OCI-LY3 (cell line): ENCODE results near the gene KCMF1.

Experiments used
- H2AFZ ChIP-seq: fragments of 200-600, 300-600 bp; shearing (Covaris generic); 2 replicates; pipeline ENCODE4 v1.6.0; 2014; ENCODE audit warnings: antibody characterized with exemption, low read depth, low read length
- H3K27ac ChIP-seq: fragments of 200-600, 300-600 bp; sonication (generic); 2 replicates; pipeline ENCODE4 v1.5.1; 2014; ENCODE audit warnings: mild to moderate bottlenecking, low read length, moderate library complexity, mixed read lengths
- H3K27me3 ChIP-seq: fragments of 200-600, 300-600 bp; sonication (generic); 2 replicates; pipeline ENCODE4 v1.6.1; 2014; ENCODE audit warnings: low read depth, low read length, mixed read lengths
- H3K36me3 ChIP-seq: fragments of 200-600, 300-600 bp; sonication (generic); replicated peaks from 2 replicates; pipeline ENCODE3; 2014; ENCODE audit warnings: low read depth, low read length, mixed read lengths
- H3K4me1 ChIP-seq: fragments of 300-600, 200-600 bp; sonication (generic); 2 replicates; pipeline ENCODE4 v1.6.1; 2014; ENCODE audit warnings: low read length, mixed read lengths
- H3K4me2 ChIP-seq: fragments of 200-600, 300-600 bp; sonication (generic); 2 replicates; pipeline ENCODE4 v1.6.1; 2014; ENCODE audit warnings: low read length, mixed read lengths
- H3K4me3 ChIP-seq: fragments of 300-600, 200-600 bp; sonication (generic); 2 replicates; pipeline ENCODE4 v1.5.1; 2014; ENCODE audit warnings: antibody characterized with exemption, mild to moderate bottlenecking, low read length, moderate library complexity
- H3K79me2 ChIP-seq: fragments of 300-600, 200-600 bp; shearing (Covaris generic); 2 replicates; pipeline ENCODE4 v1.6.1; 2014; ENCODE audit warnings: mild to moderate bottlenecking, low read length, mixed read lengths
- H3K9ac ChIP-seq: fragments of 300-600, 200-600 bp; shearing (Covaris generic); 2 replicates; pipeline ENCODE4 v1.6.0; 2014; ENCODE audit warnings: mild to moderate bottlenecking, low read length, moderate library complexity
- H3K9me3 ChIP-seq: fragments of 200-600, 300-600 bp; shearing (Covaris generic); 2 replicates; pipeline ENCODE4 v1.6.1; 2014; ENCODE audit warnings: low read length, mixed read lengths; ENCODE audit not compliant: insufficient read depth
- H4K20me1 ChIP-seq: fragments of 200-600, 300-600 bp; sonication (generic); 2 replicates; pipeline ENCODE4 v1.6.1; 2016; ENCODE audit warnings: low read length, mixed read lengths; ENCODE audit not compliant: insufficient read depth
- EZH2phosphoT487 ChIP-seq: fragments of 200-600 bp; shearing (Covaris generic); IDR thresholded peaks from 2 replicates; pipeline ENCODE4 v1.6.1; 2018; ENCODE audit warnings: antibody characterized with exemption, mixed run types, low read depth
- TF ChIP-seq, protein P1 (sequence below): fragments of 200-600, 300-600 bp; sonication (generic); IDR thresholded peaks from 2 replicates; pipeline ENCODE4 v1.5.1; 2014; ENCODE audit warnings: antibody characterized with exemption, low read length, low read depth

The KCMF1 gene

DNA sequence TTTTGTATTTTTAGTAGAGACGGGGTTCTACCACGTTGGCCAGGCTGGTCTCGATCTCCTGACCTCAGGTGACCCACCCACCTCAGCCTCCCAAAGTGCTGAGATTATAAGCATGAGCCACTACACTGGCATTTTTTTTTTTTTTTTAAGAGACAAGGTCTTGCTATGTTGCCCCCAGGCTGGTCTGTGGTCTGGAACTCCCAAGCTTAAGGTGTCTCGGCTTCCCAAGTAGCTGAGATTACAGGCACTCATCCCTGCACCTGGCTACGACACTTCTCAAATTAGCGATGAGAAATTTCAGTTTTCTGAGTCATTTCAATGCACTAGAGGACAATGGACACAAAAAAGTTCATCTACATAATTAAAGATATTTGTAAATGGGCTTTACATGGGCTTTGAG, 125.7 kb downstream of the KCMF1 start:
- Histone ChIP-seq H2AFZ (no peak overlapping the region), H3K4me2 (no peak overlapping the region), H4K20me1 (no peaks in the 10 kb centered on the region), H3K79me2 (no peaks in the 10 kb centered on the region), H3K4me3 (no peak overlapping the region), H3K27ac (no peak overlapping the region), H3K27me3 (no peaks in the 10 kb centered on the region), H3K9ac (no peak overlapping the region), H3K9me3 (no peaks in the 10 kb centered on the region), H3K36me3 (no peaks in the 10 kb centered on the region), H3K4me1 (peaks cover 12% of the 10 kb centered on the region)
- TF ChIP-seq, protein P1, sequence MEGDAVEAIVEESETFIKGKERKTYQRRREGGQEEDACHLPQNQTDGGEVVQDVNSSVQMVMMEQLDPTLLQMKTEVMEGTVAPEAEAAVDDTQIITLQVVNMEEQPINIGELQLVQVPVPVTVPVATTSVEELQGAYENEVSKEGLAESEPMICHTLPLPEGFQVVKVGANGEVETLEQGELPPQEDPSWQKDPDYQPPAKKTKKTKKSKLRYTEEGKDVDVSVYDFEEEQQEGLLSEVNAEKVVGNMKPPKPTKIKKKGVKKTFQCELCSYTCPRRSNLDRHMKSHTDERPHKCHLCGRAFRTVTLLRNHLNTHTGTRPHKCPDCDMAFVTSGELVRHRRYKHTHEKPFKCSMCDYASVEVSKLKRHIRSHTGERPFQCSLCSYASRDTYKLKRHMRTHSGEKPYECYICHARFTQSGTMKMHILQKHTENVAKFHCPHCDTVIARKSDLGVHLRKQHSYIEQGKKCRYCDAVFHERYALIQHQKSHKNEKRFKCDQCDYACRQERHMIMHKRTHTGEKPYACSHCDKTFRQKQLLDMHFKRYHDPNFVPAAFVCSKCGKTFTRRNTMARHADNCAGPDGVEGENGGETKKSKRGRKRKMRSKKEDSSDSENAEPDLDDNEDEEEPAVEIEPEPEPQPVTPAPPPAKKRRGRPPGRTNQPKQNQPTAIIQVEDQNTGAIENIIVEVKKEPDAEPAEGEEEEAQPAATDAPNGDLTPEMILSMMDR: no peak
- TF ChIP-seq EZH2phosphoT487: no peak

DNA sequence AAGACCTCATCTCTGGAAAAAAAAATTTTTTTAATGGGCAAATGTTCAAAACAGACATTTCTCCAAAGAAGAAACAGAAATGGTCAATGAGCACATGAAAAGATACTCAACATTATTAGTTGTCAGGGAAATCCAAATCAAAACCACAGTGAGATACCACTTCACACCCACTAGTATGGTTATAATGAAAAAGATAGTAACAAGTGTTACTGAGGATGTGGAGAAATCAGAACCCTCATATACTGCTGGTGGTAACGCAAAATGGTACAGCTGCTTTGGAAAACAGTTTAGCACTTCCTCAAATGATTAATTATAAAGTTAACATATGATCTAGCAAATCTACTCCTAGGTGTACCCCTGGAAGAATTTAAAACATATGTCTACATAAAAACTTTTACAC, 133.3 kb downstream of the KCMF1 start:
- no peaks in the 10 kb centered on the region for H3K79me2 ChIP-seq
- H4K20me1 ChIP-seq: no peaks in the 10 kb centered on the region
- TF ChIP-seq, protein P1: no peak
- TF ChIP-seq EZH2phosphoT487: no peak
- H3K27ac ChIP-seq: no peak overlapping the region
- peaks cover 4% of the 10 kb centered on the region for H3K36me3 ChIP-seq
- no peaks in the 10 kb centered on the region for H3K9me3 ChIP-seq
- no peaks in the 10 kb centered on the region for H3K27me3 ChIP-seq
- peaks cover 27% of the 10 kb centered on the region for H3K4me1 ChIP-seq
- H3K9ac ChIP-seq: no peak overlapping the region
- no peak overlapping the region for H3K4me3 ChIP-seq
- no peak overlapping the region for H2AFZ ChIP-seq
- H3K4me2 ChIP-seq: no peak overlapping the region

DNA sequence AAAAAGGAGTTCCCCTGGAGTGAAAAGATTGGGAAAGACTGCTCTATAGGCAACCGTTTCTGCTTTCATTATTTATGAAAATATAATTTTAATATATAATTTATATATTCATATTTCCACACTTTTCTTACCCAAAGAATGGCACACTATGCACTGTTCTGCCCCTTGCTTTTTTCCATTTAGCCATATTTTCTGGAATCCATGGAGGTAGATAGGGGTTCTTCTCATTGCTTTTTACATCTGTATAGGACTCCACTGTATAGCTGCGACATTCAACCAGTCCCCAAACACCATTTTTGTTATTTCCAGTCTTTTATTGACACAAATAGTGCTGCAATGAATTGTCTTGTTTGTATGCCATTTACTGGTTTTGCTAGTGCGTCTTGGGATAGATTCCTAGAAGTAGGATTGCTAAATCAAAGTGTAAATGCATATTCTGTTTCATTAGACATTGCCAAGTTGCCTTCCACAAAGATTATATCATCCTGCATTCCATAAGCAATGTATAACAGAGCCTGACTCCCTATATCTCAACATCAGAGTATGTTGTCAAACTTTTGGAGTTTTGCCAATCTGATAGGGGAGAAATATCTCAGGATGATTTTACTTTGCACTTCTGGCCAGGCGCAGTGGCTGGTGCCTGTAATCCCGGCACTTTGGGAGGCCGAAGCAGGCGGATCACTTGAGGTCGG, 135.7 kb downstream of the KCMF1 start:
- Histone ChIP-seq H3K9ac (no peak overlapping the region), H3K79me2 (no peaks in the 10 kb centered on the region), H3K27me3 (no peaks in the 10 kb centered on the region), H3K27ac (no peak overlapping the region), H4K20me1 (no peaks in the 10 kb centered on the region), H3K9me3 (no peaks in the 10 kb centered on the region), H2AFZ (no peak overlapping the region), H3K36me3 (peaks cover 4% of the 10 kb centered on the region), H3K4me3 (no peak overlapping the region), H3K4me2 (no peak overlapping the region), H3K4me1 (peaks cover 15% of the 10 kb centered on the region)
- no peak for TF ChIP-seq EZH2phosphoT487
- TF ChIP-seq, protein P1: no peak
